HepG2 (cell line): Measurements from ENCODE around the gene UBE2D3. TPM values are rescaled to one million over a fixed set of nuclear protein-coding genes. Genes with fewer than 3 reads are reported as not detected.

ENCODE experiments used
- ARHGAP35 ChIP-seq: sonication (generic); formaldehyde crosslinking; IDR thresholded peaks from 2 replicates; pipeline ENCODE4 v1.9.0; 2022; ENCODE audit warnings: mild to moderate bottlenecking, inconsistent platforms, moderate library complexity, missing genetic modification reagents, borderline replicate concordance
- GABPA ChIP-seq, 2 experiments: IDR thresholded peaks; 2 replicates each; pipeline ENCODE4 v1.6.1; 2011 to 2016; ENCODE audit warnings: low read depth in 2 of 2, low read length in 1 of 2, missing biosample characterization in 1 of 2, missing genetic modification characterization in 1 of 2
- GLI4 ChIP-seq: sonication (generic); formaldehyde crosslinking; IDR thresholded peaks from 2 replicates; pipeline ENCODE4 v1.5.1; 2020; ENCODE audit warnings: missing genetic modification reagents, mild to moderate bottlenecking, moderate library complexity, borderline replicate concordance
- HMGA1 ChIP-seq: sonication (generic); formaldehyde crosslinking; conservative IDR thresholded peaks from 2 replicates; pipeline ENCODE4 v1.4.0; 2020; ENCODE audit warnings: missing genetic modification reagents
- HOXA3 ChIP-seq: sonication (generic); formaldehyde crosslinking; IDR thresholded peaks from 2 replicates; pipeline ENCODE4 v1.5.0; 2020; ENCODE audit warnings: missing genetic modification reagents
- ISL2 ChIP-seq: sonication (generic); formaldehyde crosslinking; IDR thresholded peaks from 2 replicates; pipeline ENCODE4 v1.5.0; 2020; ENCODE audit warnings: missing genetic modification reagents
- MXD3 ChIP-seq: IDR thresholded peaks from 2 replicates; pipeline ENCODE4 v1.6.1; 2016; ENCODE audit warnings: mild to moderate bottlenecking, missing biosample characterization, missing genetic modification reagents
- NFYC ChIP-seq: IDR thresholded peaks from 2 replicates; pipeline ENCODE4 v1.6.1; 2016; ENCODE audit warnings: missing genetic modification reagents, missing compliant biosample characterization
- PATZ1 ChIP-seq: sonication (generic); formaldehyde crosslinking; IDR thresholded peaks from 2 replicates; pipeline ENCODE4 v1.4.0; 2020; ENCODE audit warnings: missing genetic modification reagents
- RAD21 ChIP-seq: fragments of 450-650 bp; formaldehyde crosslinking; IDR thresholded peaks from 2 replicates; pipeline ENCODE4 v1.5.0; 2020; ENCODE audit warnings: mild to moderate bottlenecking
- RARG ChIP-seq: sonication (generic); formaldehyde crosslinking; IDR thresholded peaks from 2 replicates; pipeline ENCODE4 v1.4.0; 2020; ENCODE audit warnings: low read depth, mild to moderate bottlenecking, missing genetic modification reagents
- SMARCC2 ChIP-seq: fragments of 450-650 bp; IDR thresholded peaks from 2 replicates; pipeline ENCODE4 v1.6.1; 2017; ENCODE audit warnings: antibody characterized with exemption, mild to moderate bottlenecking
- ZBTB20 ChIP-seq: sonication (generic); formaldehyde crosslinking; IDR thresholded peaks from 2 replicates; pipeline ENCODE4 v1.8.1; 2023; ENCODE audit warnings: missing genetic modification reagents, low read depth, mild to moderate bottlenecking, borderline replicate concordance
- ZNF143 ChIP-seq: sonication (generic); formaldehyde crosslinking; IDR thresholded peaks from 2 replicates; pipeline ENCODE4 v1.4.0; 2020; ENCODE audit warnings: missing genetic modification reagents
- ZNF180 ChIP-seq: sonication (generic); formaldehyde crosslinking; IDR thresholded peaks from 2 replicates; pipeline ENCODE4 v1.4.0; 2020; ENCODE audit warnings: low read depth, missing genetic modification reagents, borderline replicate concordance
- ZNF264 ChIP-seq: sonication (generic); formaldehyde crosslinking; IDR thresholded peaks from 2 replicates; pipeline ENCODE4 v1.4.0; 2020; ENCODE audit warnings: missing genetic modification reagents
- ZNF33A ChIP-seq: sonication (generic); formaldehyde crosslinking; IDR thresholded peaks from 2 replicates; pipeline ENCODE4 v1.5.1; 2020; ENCODE audit warnings: missing genetic modification reagents, mild to moderate bottlenecking, moderate library complexity, borderline replicate concordance
- ZNF34 ChIP-seq: sonication (generic); formaldehyde crosslinking; IDR thresholded peaks from 2 replicates; pipeline ENCODE4 v1.4.0; 2020; ENCODE audit warnings: mild to moderate bottlenecking, missing genetic modification reagents, borderline replicate concordance
- ZNF350 ChIP-seq: sonication (generic); formaldehyde crosslinking; IDR thresholded peaks from 2 replicates; pipeline ENCODE4 v1.4.0; 2020; ENCODE audit warnings: mild to moderate bottlenecking, low read depth, missing genetic modification reagents, borderline replicate concordance
- ZNF569 ChIP-seq: sonication (generic); formaldehyde crosslinking; IDR thresholded peaks from 2 replicates; pipeline ENCODE4 v1.5.0; 2020; ENCODE audit warnings: mild to moderate bottlenecking, missing genetic modification reagents, moderate library complexity, borderline replicate concordance
- ZNF639 ChIP-seq: conservative IDR thresholded peaks from 2 replicates; pipeline ENCODE4 v1.6.1; 2018; ENCODE audit warnings: missing genetic modification reagents
- ZXDC ChIP-seq: sonication (generic); formaldehyde crosslinking; IDR thresholded peaks from 2 replicates; pipeline ENCODE4 v1.5.0; 2020; ENCODE audit warnings: mild to moderate bottlenecking, missing genetic modification reagents
- polyA plus RNA-seq, 8 experiments: library from polyadenylated mRNA; depleted of rRNA in 3 of 8; stranded (reverse) in 7 of 8; unstranded in 1 of 8; fragments of >200 nt; fragmentation: Illumina TruSeq in 4 of 8; extraction: Trizol in 4 of 8; gene quantifications; 2 replicates each; pipeline versions ENCODE4 v1.2.1 to v1.2.3, GENCODE V29; 2011 to 2016; ENCODE audit warnings: low read depth in 4 of 8, missing spikeins in 1 of 8, mixed read lengths in 1 of 8; ENCODE audit not compliant: insufficient read depth in 1 of 8
- total RNA-seq, 5 experiments: library from RNA; depleted of rRNA; stranded (reverse); fragments of >200 nt; fragmentation: Illumina TruSeq; extraction: Trizol; gene quantifications; 2 replicates each; pipeline ENCODE4 v1.2.3, GENCODE V29; 2016; ENCODE audit warnings: low read depth in 1 of 5

UBE2D3 gene
- total and polyA plus RNA-seq, 2 of the 13 experiments (the other 11 are each of a cell fraction or from before 2014, with no cell fraction given), result 224 to 293 TPM

GRCh38 chr4:102760645-102761295 is 66.6 kb downstream of the UBE2D3 start, which contains the start of gene MANBA (continued):
- TF ChIP-seq ZNF639, result no peak
- TF ChIP-seq NFYC, result no peak; the same call in 1 of the 2 replicates
- no peak for TF ChIP-seq ZNF33A (CRISPR knock-in tag)
- TF ChIP-seq GLI4 (CRISPR knock-in tag), result no peak
- TF ChIP-seq ZBTB20 (CRISPR knock-in tag), result peak; percentile 54; the same call in 1 of the 2 replicates
- no peak for TF ChIP-seq ARHGAP35
- TF ChIP-seq ZNF34 (CRISPR knock-in tag), result no peak; the same call in 1 of the 2 replicates
- no peak for TF ChIP-seq GABPA (IDR thresholded peaks at IDR 0.05; ENCODE audit: low read depth, low read length)
- peak; percentile 34; the same call in 1 of the 2 replicates for TF ChIP-seq GABPA (CRISPR knock-in tag; IDR thresholded peaks at IDR 0.05; ENCODE audit: low read depth)
- TF ChIP-seq HMGA1 (CRISPR knock-in tag), result no peak
- TF ChIP-seq PATZ1, result peak; percentile 34
- 0 out of 2 replicates have a peak, but pooled peaks have one; percentile 32 for TF ChIP-seq ZNF264 (CRISPR knock-in tag)
- TF ChIP-seq SMARCC2, result no peak
- TF ChIP-seq ZNF350 (CRISPR knock-in tag), result peak; percentile 66
- peak; percentile 51 for TF ChIP-seq ISL2 (CRISPR knock-in tag)
- TF ChIP-seq ZNF180 (CRISPR knock-in tag), result no peak
- TF ChIP-seq HOXA3 (CRISPR knock-in tag), result no peak
- no peak for TF ChIP-seq ZNF143
- no peak for TF ChIP-seq ZXDC (CRISPR knock-in tag)
- TF ChIP-seq ZNF569 (CRISPR knock-in tag), result no peak
- TF ChIP-seq RAD21 (CRISPR knock-in tag), result peak; percentile 46; the same call in 1 of the 2 replicates
- no peak for TF ChIP-seq RARG (CRISPR knock-in tag)
- TF ChIP-seq MXD3, result peak; percentile 68
